ENCODE results near the gene BTBD9.

DNA sequence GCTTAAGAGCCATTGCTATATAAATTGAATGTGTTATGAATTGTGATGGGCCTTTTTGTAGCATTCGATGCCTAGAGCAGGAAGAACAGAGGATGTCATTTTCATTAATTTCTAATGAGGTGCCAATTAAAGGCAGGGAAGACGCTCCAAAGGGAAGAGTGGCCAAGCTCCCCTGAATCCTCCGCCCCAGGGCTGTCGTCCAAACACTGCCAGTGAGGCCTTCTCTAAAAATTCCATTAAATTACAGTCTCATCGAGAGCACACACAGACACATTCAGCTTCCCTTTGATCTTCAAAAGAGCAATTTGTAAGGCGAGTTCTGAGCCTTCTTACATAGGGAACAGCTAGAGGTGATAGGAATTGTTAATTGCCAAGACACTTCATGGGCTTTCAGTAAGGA, 520.2 kb downstream of the BTBD9 start:
- TF ChIP-seq DACH1 (IDR thresholded peaks at IDR 0.05; ENCODE audit: partially characterized antibody) (no peak), CREB1 (IDR thresholded peaks at IDR 0.05) (no peak), CREB1 (CRISPR knock-in tag; IDR thresholded peaks at IDR 0.05) (no peak), POLR2A (conservative IDR thresholded peaks at IDR 0.05) (no peak), HDAC6 (IDR thresholded peaks at IDR 0.05; ENCODE audit: low read depth, low read length) (no peak), ETV6 (IDR thresholded peaks at IDR 0.05; ENCODE audit: borderline replicate concordance in 1 of 2, low read depth in 2 of 2, low read length in 1 of 2) (no peak), ETV6 (CRISPR knock-in tag; IDR thresholded peaks at IDR 0.05; ENCODE audit: borderline replicate concordance) (no peak), TARDBP (IDR thresholded peaks at IDR 0.05) (no peak), RAD51 (IDR thresholded peaks at IDR 0.05; ENCODE audit: borderline replicate concordance, low read depth) (no peak), SAFB (IDR thresholded peaks at IDR 0.05; ENCODE audit: borderline replicate concordance, low read depth, low read length) (no peak), BRD4 (IDR thresholded peaks at IDR 0.05) (no peak)
- TF ChIP-seq, protein P1, sequence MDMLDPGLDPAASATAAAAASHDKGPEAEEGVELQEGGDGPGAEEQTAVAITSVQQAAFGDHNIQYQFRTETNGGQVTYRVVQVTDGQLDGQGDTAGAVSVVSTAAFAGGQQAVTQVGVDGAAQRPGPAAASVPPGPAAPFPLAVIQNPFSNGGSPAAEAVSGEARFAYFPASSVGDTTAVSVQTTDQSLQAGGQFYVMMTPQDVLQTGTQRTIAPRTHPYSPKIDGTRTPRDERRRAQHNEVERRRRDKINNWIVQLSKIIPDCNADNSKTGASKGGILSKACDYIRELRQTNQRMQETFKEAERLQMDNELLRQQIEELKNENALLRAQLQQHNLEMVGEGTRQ (CRISPR knock-in tag; IDR thresholded peaks at IDR 0.05) = no peak
- TF ChIP-seq, protein P2, sequence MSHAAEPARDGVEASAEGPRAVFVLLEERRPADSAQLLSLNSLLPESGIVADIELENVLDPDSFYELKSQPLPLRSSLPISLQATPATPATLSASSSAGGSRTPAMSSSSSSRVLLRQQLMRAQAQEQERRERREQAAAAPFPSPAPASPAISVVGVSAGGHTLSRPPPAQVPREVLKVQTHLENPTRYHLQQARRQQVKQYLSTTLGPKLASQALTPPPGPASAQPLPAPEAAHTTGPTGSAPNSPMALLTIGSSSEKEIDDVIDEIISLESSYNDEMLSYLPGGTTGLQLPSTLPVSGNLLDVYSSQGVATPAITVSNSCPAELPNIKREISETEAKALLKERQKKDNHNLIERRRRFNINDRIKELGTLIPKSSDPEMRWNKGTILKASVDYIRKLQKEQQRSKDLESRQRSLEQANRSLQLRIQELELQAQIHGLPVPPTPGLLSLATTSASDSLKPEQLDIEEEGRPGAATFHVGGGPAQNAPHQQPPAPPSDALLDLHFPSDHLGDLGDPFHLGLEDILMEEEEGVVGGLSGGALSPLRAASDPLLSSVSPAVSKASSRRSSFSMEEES (CRISPR knock-in tag; IDR thresholded peaks at IDR 0.05) = no peak
